A549 (cell line): Measurements from ENCODE around the gene CAMKMT. TPM values are rescaled to one million over a fixed set of nuclear protein-coding genes. Genes with fewer than 3 reads are reported as not detected.
A peak's percentile ranks its signal among the peaks of the same experiment; 100 is the strongest.

Experiments used
- ATAC-seq, 2 experiments: fragments of 200-7000 bp in 1 of 2; fragments of >200 bp in 1 of 2; cut with Nextera tagmentation in 1 of 2; cut with Tn5 transposase in 1 of 2; 3 replicates each; pipeline versions ENCODE4 v1.8.0 to v1.9.1; 2018 to 2020; ENCODE audit warnings: mild to moderate bottlenecking in 1 of 2, moderate library complexity in 1 of 2
- CTCF ChIA-PET: fragments of 300-600 bp; sonication (Branson Sonifier 250); formaldehyde crosslinking; extraction: SDS; loops from one replicate; lab custom pipeline; 2021; ENCODE audit warnings: antibody characterized with exemption, inconsistent platforms; lab: Yijun Ruan, JAX
- POLR2A ChIA-PET: fragments of 350-600 bp; formaldehyde crosslinking; extraction: SDS; loops from one replicate; lab custom pipeline; 2021; ENCODE audit warnings: antibody characterized with exemption, inconsistent platforms; lab: Yijun Ruan, JAX
- DNase-seq, 2 experiments: peaks; one replicate each; pipeline versions ENCODE4 v3.0.0 to v3.0.0-alpha.2; 2011 to 2016; ENCODE audit warnings: low read depth in 1 of 2, low spot score in 1 of 2
- FAIRE-seq: peaks from 2 replicates; lab custom pipeline; 2011; peaks lifted over from hg19 to GRCh38; lab: Jason Lieb, UNC
- H3K27ac ChIP-seq, 2 experiments: fragments of >200 bp; sonication (Bioruptor Twin); formaldehyde crosslinking; 3 replicates each; pipeline ENCODE4 v1.5.1; 2016 to 2017
- H3K4me1 ChIP-seq: fragments of >200 bp; sonication (Bioruptor Twin); formaldehyde crosslinking; 3 replicates; pipeline ENCODE4 v1.6.1; 2016
- H3K4me2 ChIP-seq: fragments of >200 bp; sonication (Bioruptor Twin); formaldehyde crosslinking; 3 replicates; pipeline ENCODE4 v1.6.1; 2016
- H3K4me3 ChIP-seq: fragments of >200 bp; sonication (Bioruptor Twin); formaldehyde crosslinking; 3 replicates; pipeline ENCODE4 v1.5.1; 2016
- H3K9me3 ChIP-seq: fragments of >200 bp; sonication (Bioruptor Twin); formaldehyde crosslinking; 3 replicates; pipeline ENCODE4 v1.6.1; 2016
- BHLHE40 ChIP-seq: IDR thresholded peaks from 2 replicates; pipeline ENCODE4 v1.6.1; 2012; ENCODE audit warnings: low read depth, low read length, inconsistent platforms
- EP300 ChIP-seq, 2 experiments: fragments of >200 bp; sonication (Bioruptor Twin); formaldehyde crosslinking; IDR thresholded peaks; 2 replicates in 1 of 2; 3 replicates in 1 of 2; pipeline ENCODE4 v1.6.1; 2016 to 2017
- FOXS1 ChIP-seq: fragments of 250-450 bp; sonication (Bioruptor Pico); IDR thresholded peaks from 2 replicates; pipeline ENCODE4 v1.5.0; 2020; ENCODE audit warnings: mild to moderate bottlenecking, moderate library complexity
- MAFK ChIP-seq: fragments of 450-650 bp; IDR thresholded peaks from 2 replicates; pipeline ENCODE4 v1.6.1; 2014; ENCODE audit not compliant: partially characterized antibody
- POLR2AphosphoS2 ChIP-seq: conservative IDR thresholded peaks from 2 replicates; pipeline ENCODE4 v1.6.1; 2012; ENCODE audit warnings: low read length, improper control_type of control experiment, inconsistent platforms
- RAD21 ChIP-seq, 2 experiments: fragments of >200 bp in 1 of 2; sonication (Bioruptor Twin) in 1 of 2; formaldehyde crosslinking in 1 of 2; IDR thresholded peaks in 1 of 2; conservative IDR thresholded peaks in 1 of 2; 2 replicates in 1 of 2; 3 replicates in 1 of 2; pipeline ENCODE4 v1.6.1; 2012 to 2018; ENCODE audit warnings: inconsistent platforms in 1 of 2
- RCOR1 ChIP-seq: fragments of 150-350 bp; IDR thresholded peaks from 2 replicates; pipeline ENCODE4 v1.6.1; 2014; ENCODE audit warnings: antibody characterized with exemption, low read length, low read depth
- SMC3 ChIP-seq: fragments of >200 bp; sonication (Bioruptor Twin); formaldehyde crosslinking; IDR thresholded peaks from 3 replicates; pipeline ENCODE4 v1.6.1; 2018; ENCODE audit warnings: inconsistent platforms
- TFCP2L1 ChIP-seq: fragments of 250-450 bp; sonication (Bioruptor Pico); IDR thresholded peaks from 2 replicates; pipeline ENCODE4 v1.5.0; 2021; ENCODE audit warnings: mild to moderate bottlenecking
- ZFP36 ChIP-seq: fragments of 450-650 bp; IDR thresholded peaks from 2 replicates; pipeline ENCODE4 v1.6.1; 2014; ENCODE audit warnings: borderline replicate concordance; ENCODE audit not compliant: partially characterized antibody
- WGBS: methylation state at CpG from one replicate; pipeline ENCODE4 v1.1.6; 2017; ENCODE audit errors: missing lambda C conversion rate; 5-methylcytosine and 5-hydroxymethylcytosine counted together
- polyA plus RNA-seq, 4 experiments: library from polyadenylated mRNA; depleted of rRNA in 3 of 4; stranded (reverse); fragments of >200 nt; fragmentation: RNase III in 1 of 4; extraction: RNeasy Plus Mini Kit Qiagen cat#74134 plus additional on column Dnase treatment in 1 of 4; gene quantifications; 2 replicates in 3 of 4; 3 replicates in 1 of 4; pipeline ENCODE4 v1.2.3, GENCODE V29; 2011 to 2017
- TF ChIP-seq, protein P1 (sequence below): fragments of >200 bp; sonication (Bioruptor Twin); formaldehyde crosslinking; IDR thresholded peaks from 3 replicates; pipeline ENCODE4 v1.5.1; 2016
- TF ChIP-seq, protein P2 (sequence below): fragments of >200 bp; sonication (Bioruptor Twin); formaldehyde crosslinking; IDR thresholded peaks from 3 replicates; pipeline ENCODE4 v1.6.1; 2016
- TF ChIP-seq, protein P3 (sequence below): fragments of 250-450 bp; sonication (Bioruptor Pico); IDR thresholded peaks from 2 replicates; pipeline ENCODE4 v1.5.0; 2021; ENCODE audit warnings: mild to moderate bottlenecking, moderate library complexity, borderline replicate concordance
- TF ChIP-seq, protein P4 (sequence below): fragments of 200-600 bp; sonication (generic); IDR thresholded peaks from 2 replicates; pipeline ENCODE4 v1.6.1; 2016; ENCODE audit warnings: antibody characterized with exemption, mild to moderate bottlenecking, moderate library complexity

CAMKMT gene
- polyA plus RNA-seq, 2 of the 4 experiments (the other 2 are of a cell fraction) = 6.5 to 15.7 TPM

DNA sequence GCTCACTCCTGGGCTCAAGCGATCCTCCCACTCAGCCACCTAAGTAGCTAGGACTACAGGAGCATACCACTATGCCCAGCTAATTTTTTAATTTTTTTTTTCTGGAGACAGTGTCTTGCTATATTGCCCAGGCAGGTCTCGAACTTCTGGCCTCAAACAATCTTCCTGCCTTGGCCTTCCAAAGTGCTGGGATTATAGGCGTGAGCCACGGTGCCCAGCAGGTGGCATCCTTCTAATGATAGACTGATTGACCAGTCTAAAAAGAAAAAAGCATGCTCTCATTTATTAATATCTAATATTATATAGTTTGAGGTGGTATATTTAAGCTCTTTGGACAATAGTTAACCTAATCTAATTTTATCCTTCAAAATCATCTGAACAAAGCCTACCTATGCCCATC, 198.6 kb downstream of the CAMKMT start:
- Histone ChIP-seq H3K9me3 (no peaks in the 10 kb centered on the region), H3K4me2 (no peak overlapping the region), H3K4me1 (0 out of 3 replicates have a peak, but pooled peaks cover 4% of the 10 kb centered on the region), H3K4me3 (no peak overlapping the region), H3K27ac (no peak overlapping the region)
- WGBS = 74% methylated on average over 4 of the region's 4 CpGs
- CTCF ChIA-PET = interaction anchor here (0.8 to 2.5 kb wide), 10 partner anchors 8 to 471 kb away, joined by 3 to 14 read pairs (median 4); no protein-coding TSS in a partner anchor
- TF ChIP-seq SMC3 (peak; percentile 43; the same call in 2 of the 3 replicates), TFCP2L1 (CRISPR knock-in tag) (no peak), RAD21 (conservative IDR thresholded peaks at IDR 0.05 in 1 of 2, IDR thresholded peaks at IDR 0.05 in 1 of 2) (peak; percentile 33 to 38; a peak in 4 of 5 replicates)
- TF ChIP-seq, protein P1, sequence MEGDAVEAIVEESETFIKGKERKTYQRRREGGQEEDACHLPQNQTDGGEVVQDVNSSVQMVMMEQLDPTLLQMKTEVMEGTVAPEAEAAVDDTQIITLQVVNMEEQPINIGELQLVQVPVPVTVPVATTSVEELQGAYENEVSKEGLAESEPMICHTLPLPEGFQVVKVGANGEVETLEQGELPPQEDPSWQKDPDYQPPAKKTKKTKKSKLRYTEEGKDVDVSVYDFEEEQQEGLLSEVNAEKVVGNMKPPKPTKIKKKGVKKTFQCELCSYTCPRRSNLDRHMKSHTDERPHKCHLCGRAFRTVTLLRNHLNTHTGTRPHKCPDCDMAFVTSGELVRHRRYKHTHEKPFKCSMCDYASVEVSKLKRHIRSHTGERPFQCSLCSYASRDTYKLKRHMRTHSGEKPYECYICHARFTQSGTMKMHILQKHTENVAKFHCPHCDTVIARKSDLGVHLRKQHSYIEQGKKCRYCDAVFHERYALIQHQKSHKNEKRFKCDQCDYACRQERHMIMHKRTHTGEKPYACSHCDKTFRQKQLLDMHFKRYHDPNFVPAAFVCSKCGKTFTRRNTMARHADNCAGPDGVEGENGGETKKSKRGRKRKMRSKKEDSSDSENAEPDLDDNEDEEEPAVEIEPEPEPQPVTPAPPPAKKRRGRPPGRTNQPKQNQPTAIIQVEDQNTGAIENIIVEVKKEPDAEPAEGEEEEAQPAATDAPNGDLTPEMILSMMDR = peak; percentile 35
- ATAC-seq = peak in 1 of 2 experiments; percentile 51; a peak in 2 of 6 replicates
- DNase-seq = peak in 1 of 2 experiments; percentile 35
- POLR2A ChIA-PET = interaction anchor here (0.6 kb wide), 1 partner anchor 346 kb away, joined by 5 read pairs; no protein-coding TSS in a partner anchor
- no peak for FAIRE-seq

DNA sequence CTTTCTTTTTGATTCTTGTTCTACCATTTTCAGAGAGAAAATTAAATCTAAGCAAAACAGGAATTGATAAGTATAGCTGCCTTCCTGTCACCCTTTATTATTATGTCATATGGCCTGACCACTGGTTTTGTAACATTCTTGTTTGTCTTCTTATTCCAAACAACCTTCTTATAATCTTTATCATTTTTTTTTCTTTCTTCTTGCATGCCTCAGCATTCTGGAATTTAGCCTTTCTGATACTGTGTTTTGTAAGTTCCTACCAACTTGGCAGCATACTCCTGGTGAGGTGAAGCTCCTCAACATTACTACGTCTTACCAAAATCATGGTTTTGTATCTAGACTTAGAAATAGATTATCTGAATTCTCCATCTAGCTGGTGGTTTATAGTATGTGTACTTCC, 199.2 kb downstream of the CAMKMT start:
- DNase-seq (no peak), ATAC-seq (no peak)
- H3K27ac ChIP-seq = no peak overlapping the region
- H3K4me2 ChIP-seq = peak overlapping the region; percentile 1; the same call in 1 of the 3 replicates
- H3K4me1 ChIP-seq = 0 out of 3 replicates have a peak, but pooled peaks cover 4% of the 10 kb centered on the region
- TF ChIP-seq ZFP36 = no peak
- no peak for TF ChIP-seq POLR2AphosphoS2
- no peak for TF ChIP-seq FOXS1 (CRISPR knock-in tag)
- no peak for TF ChIP-seq RCOR1
- TF ChIP-seq EP300 (IDR thresholded peaks at IDR 0.05) = no peak
- no peak for TF ChIP-seq MAFK
- TF ChIP-seq BHLHE40 = no peak
- TF ChIP-seq, protein P2, sequence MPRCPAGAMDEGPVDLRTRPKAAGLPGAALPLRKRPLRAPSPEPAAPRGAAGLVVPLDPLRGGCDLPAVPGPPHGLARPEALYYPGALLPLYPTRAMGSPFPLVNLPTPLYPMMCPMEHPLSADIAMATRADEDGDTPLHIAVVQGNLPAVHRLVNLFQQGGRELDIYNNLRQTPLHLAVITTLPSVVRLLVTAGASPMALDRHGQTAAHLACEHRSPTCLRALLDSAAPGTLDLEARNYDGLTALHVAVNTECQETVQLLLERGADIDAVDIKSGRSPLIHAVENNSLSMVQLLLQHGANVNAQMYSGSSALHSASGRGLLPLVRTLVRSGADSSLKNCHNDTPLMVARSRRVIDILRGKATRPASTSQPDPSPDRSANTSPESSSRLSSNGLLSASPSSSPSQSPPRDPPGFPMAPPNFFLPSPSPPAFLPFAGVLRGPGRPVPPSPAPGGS = no peak
- TF ChIP-seq, protein P3, sequence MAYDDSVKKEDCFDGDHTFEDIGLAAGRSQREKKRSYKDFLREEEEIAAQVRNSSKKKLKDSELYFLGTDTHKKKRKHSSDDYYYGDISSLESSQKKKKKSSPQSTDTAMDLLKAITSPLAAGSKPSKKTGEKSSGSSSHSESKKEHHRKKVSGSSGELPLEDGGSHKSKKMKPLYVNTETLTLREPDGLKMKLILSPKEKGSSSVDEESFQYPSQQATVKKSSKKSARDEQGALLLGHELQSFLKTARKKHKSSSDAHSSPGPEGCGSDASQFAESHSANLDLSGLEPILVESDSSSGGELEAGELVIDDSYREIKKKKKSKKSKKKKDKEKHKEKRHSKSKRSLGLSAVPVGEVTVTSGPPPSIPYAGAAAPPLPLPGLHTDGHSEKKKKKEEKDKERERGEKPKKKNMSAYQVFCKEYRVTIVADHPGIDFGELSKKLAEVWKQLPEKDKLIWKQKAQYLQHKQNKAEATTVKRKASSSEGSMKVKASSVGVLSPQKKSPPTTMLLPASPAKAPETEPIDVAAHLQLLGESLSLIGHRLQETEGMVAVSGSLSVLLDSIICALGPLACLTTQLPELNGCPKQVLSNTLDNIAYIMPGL (CRISPR knock-in tag) = no peak
- TF ChIP-seq TFCP2L1 (CRISPR knock-in tag) = no peak
- TF ChIP-seq, protein P4, sequence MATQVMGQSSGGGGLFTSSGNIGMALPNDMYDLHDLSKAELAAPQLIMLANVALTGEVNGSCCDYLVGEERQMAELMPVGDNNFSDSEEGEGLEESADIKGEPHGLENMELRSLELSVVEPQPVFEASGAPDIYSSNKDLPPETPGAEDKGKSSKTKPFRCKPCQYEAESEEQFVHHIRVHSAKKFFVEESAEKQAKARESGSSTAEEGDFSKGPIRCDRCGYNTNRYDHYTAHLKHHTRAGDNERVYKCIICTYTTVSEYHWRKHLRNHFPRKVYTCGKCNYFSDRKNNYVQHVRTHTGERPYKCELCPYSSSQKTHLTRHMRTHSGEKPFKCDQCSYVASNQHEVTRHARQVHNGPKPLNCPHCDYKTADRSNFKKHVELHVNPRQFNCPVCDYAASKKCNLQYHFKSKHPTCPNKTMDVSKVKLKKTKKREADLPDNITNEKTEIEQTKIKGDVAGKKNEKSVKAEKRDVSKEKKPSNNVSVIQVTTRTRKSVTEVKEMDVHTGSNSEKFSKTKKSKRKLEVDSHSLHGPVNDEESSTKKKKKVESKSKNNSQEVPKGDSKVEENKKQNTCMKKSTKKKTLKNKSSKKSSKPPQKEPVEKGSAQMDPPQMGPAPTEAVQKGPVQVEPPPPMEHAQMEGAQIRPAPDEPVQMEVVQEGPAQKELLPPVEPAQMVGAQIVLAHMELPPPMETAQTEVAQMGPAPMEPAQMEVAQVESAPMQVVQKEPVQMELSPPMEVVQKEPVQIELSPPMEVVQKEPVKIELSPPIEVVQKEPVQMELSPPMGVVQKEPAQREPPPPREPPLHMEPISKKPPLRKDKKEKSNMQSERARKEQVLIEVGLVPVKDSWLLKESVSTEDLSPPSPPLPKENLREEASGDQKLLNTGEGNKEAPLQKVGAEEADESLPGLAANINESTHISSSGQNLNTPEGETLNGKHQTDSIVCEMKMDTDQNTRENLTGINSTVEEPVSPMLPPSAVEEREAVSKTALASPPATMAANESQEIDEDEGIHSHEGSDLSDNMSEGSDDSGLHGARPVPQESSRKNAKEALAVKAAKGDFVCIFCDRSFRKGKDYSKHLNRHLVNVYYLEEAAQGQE = no peak
- TF ChIP-seq, all 56 proteins: peak for 0
- no peak for FAIRE-seq
- 78% methylated on average over 1 of the region's 1 CpG for WGBS
- Histone ChIP-seq H3K4me3 (no peak overlapping the region), H3K9me3 (no peaks in the 10 kb centered on the region)
- ChIA-PET CTCF (interaction anchor here (0.8 to 2.5 kb wide), 9 partner anchors 9 to 472 kb away, joined by 3 to 14 read pairs (median 3); no protein-coding TSS in a partner anchor), POLR2A (interaction anchor here (0.6 kb wide), 1 partner anchor 347 kb away, joined by 5 read pairs; no protein-coding TSS in a partner anchor)
